MM.1S (cell line): Measurements from ENCODE around the gene HMOX2.

Source experiments
- EZH2 ChIP-seq: fragments of 300-600 bp; sonication (generic); optimal IDR thresholded peaks from 2 replicates; pipeline ENCODE3; 2017; ENCODE audit warnings: low read depth, mild to moderate bottlenecking, antibody characterized with exemption, low read length, mixed read lengths
- TF ChIP-seq, protein P1 (sequence below): fragments of 300-600 bp; sonication (generic); IDR thresholded peaks from 2 replicates; pipeline ENCODE4 v1.5.1; 2016; ENCODE audit warnings: antibody characterized with exemption, low read length, mixed read lengths

DNA sequence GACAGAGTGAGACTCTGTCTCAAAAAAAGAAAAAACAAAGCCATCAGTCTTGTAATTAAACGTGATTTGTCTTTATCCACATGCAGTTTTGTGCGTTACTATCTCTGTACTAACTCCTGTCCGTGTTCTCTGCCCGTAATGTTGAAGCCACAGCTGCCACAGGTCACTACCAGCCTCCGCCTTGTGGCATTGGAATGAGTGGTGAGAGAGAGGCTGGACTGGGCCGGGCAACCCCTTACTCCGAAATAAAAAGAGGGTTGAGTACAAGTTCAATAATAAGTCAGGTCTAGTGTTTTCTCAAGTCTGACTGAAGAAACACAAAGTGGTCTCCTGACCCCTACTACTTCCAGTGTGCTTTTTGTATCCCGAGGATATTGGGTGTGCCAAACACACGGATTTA lies 45.2 kb upstream of the HMOX2 start:
- TF ChIP-seq, protein P1, sequence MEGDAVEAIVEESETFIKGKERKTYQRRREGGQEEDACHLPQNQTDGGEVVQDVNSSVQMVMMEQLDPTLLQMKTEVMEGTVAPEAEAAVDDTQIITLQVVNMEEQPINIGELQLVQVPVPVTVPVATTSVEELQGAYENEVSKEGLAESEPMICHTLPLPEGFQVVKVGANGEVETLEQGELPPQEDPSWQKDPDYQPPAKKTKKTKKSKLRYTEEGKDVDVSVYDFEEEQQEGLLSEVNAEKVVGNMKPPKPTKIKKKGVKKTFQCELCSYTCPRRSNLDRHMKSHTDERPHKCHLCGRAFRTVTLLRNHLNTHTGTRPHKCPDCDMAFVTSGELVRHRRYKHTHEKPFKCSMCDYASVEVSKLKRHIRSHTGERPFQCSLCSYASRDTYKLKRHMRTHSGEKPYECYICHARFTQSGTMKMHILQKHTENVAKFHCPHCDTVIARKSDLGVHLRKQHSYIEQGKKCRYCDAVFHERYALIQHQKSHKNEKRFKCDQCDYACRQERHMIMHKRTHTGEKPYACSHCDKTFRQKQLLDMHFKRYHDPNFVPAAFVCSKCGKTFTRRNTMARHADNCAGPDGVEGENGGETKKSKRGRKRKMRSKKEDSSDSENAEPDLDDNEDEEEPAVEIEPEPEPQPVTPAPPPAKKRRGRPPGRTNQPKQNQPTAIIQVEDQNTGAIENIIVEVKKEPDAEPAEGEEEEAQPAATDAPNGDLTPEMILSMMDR = no peak
- TF ChIP-seq EZH2 = no peak
